RWPE1 (cell line): ENCODE results near the gene SRP54.

ENCODE experiments used
- CTCF ChIA-PET: fragments of 350-600 bp; sonication (Branson Sonifier 250); formaldehyde crosslinking; extraction: SDS; loops from one replicate; lab custom pipeline; 2021; lab: Yijun Ruan, JAX
- POLR2A ChIA-PET: fragments of 400-600 bp; formaldehyde crosslinking; extraction: SDS; loops from one replicate; lab custom pipeline; 2020; ENCODE audit warnings: antibody characterized with exemption; ENCODE audit not compliant: low non-redundant PET; lab: Yijun Ruan, JAX
- DNase-seq: peaks from one replicate; pipeline ENCODE4 v3.0.0; 2012; ENCODE audit warnings: low spot score
- H3K27ac ChIP-seq: fragments of 450-650 bp; 2 replicates; pipeline ENCODE4 v1.5.1; 2017
- CTCF ChIP-seq: fragments of 450-650 bp; conservative IDR thresholded peaks from 2 replicates; pipeline ENCODE4 v1.5.1; 2017; ENCODE audit warnings: low read depth, mild to moderate bottlenecking

SRP54 gene

GRCh38 chr14:34965912-34966311 is 16.9 kb upstream of the SRP54 start:
- DNase-seq, result no peak
- no peak overlapping the region for H3K27ac ChIP-seq
- no peak for TF ChIP-seq CTCF
- POLR2A ChIA-PET, result no interaction called here
- CTCF ChIA-PET, result no interaction called here

GRCh38 chr14:34966413-34966812 is 16.4 kb upstream of the SRP54 start:
- TF ChIP-seq CTCF, result no peak
- DNase-seq, result no peak
- POLR2A ChIA-PET, result no interaction called here
- CTCF ChIA-PET, result interaction anchor here (0.6 kb wide), 1 partner anchor 127 kb away, joined by 7 read pairs; no protein-coding TSS in a partner anchor
- H3K27ac ChIP-seq, result no peak overlapping the region

GRCh38 chr14:34970665-34971064 is 12.1 kb upstream of the SRP54 start:
- CTCF ChIA-PET, result no interaction called here
- H3K27ac ChIP-seq, result no peak overlapping the region
- POLR2A ChIA-PET, result interaction anchor here (0.6 kb wide), 1 partner anchor 126 kb away, joined by 3 read pairs; no protein-coding TSS in a partner anchor
- DNase-seq, result no peak
- no peak for TF ChIP-seq CTCF

GRCh38 chr14:34971381-34971780 is 11.4 kb upstream of the SRP54 start:
- DNase-seq, result no peak
- ChIA-PET POLR2A (interaction anchor here (0.5 kb wide), 1 partner anchor 120 kb away, joined by 5 read pairs; no protein-coding TSS in a partner anchor), CTCF (interaction anchor here (0.6 kb wide), 1 partner anchor 57 kb away, joined by 4 read pairs; no protein-coding TSS in a partner anchor)
- no peak for TF ChIP-seq CTCF
- no peak overlapping the region for H3K27ac ChIP-seq

- ChIA-PET POLR2A (interaction anchor here (0.5 kb wide), 1 partner anchor 121 kb away, joined by 5 read pairs; no protein-coding TSS in a partner anchor), CTCF (no interaction called here)
- H3K27ac ChIP-seq, result no peak overlapping the region
- DNase-seq, result no peak
- TF ChIP-seq CTCF, result no peak
Observed at GRCh38 chr14:34971801-34972200, 11.0 kb upstream of the SRP54 start.

- no peak overlapping the region for H3K27ac ChIP-seq
- CTCF ChIA-PET, result interaction anchor here (0.6 kb wide), 1 partner anchor 844 kb away, joined by 3 read pairs; no protein-coding TSS in a partner anchor
- TF ChIP-seq CTCF, result no peak
- DNase-seq, result no peak
- POLR2A ChIA-PET, result no interaction called here
Observed at GRCh38 chr14:34978444-34978843, 4.3 kb upstream of the SRP54 start.
